H1 (cell line): Measurements from ENCODE around the gene TSPAN3. TPM values are rescaled to one million over a fixed set of nuclear protein-coding genes. Genes with fewer than 3 reads are reported as not detected.

ENCODE experiments used
- BACH1 ChIP-seq: IDR thresholded peaks from 2 replicates; pipeline ENCODE4 v1.6.1; 2012; ENCODE audit warnings: low read length, improper control_type of control experiment
- RXRA ChIP-seq: IDR thresholded peaks from 2 replicates; pipeline ENCODE4 v1.6.1; 2011; ENCODE audit warnings: low read depth, mild to moderate bottlenecking, low read length, moderate library complexity; ENCODE audit not compliant: insufficient read depth
- SP2 ChIP-seq: IDR thresholded peaks from 2 replicates; pipeline ENCODE4 v1.6.1; 2012; ENCODE audit warnings: mild to moderate bottlenecking, low read length, inconsistent platforms
- ZNF274 ChIP-seq: IDR thresholded peaks from 2 replicates; pipeline ENCODE4 v1.7.0; 2012; ENCODE audit warnings: low read length, borderline replicate concordance; ENCODE audit errors: extremely low read depth
- polyA plus RNA-seq, 7 experiments: library from polyadenylated mRNA; depleted of rRNA in 3 of 7; stranded (reverse) in 5 of 7; unstranded in 2 of 7; fragments of >200 nt in 5 of 7; fragments of 200-250 nt in 2 of 7; gene quantifications; 1 replicate in 5 of 7; 2 replicates in 1 of 7; 4 replicates in 1 of 7; pipeline versions ENCODE4 v1.2.1 to v1.2.3, GENCODE V29; 2011 to 2013; ENCODE audit warnings: missing spikeins in 2 of 7, mixed read lengths in 2 of 7
- total RNA-seq: library from RNA; stranded (reverse); fragmentation: NEBNext Ultra II Directional; extraction: Animal tissue kit (Norgen Biotek cat#: 25700); gene quantifications from 2 replicates; pipeline ENCODE4 v1.2.1, GENCODE V29; 2021
- TF ChIP-seq, protein P1 (sequence below): IDR thresholded peaks from 2 replicates; pipeline ENCODE4 v1.6.1; 2012; ENCODE audit warnings: low read length, inconsistent platforms

TSPAN3 gene
- total and polyA plus RNA-seq, 2 of the 8 experiments (the other 6 are each of a cell fraction or from before 2014, with no cell fraction given): 107 to 238 TPM

DNA sequence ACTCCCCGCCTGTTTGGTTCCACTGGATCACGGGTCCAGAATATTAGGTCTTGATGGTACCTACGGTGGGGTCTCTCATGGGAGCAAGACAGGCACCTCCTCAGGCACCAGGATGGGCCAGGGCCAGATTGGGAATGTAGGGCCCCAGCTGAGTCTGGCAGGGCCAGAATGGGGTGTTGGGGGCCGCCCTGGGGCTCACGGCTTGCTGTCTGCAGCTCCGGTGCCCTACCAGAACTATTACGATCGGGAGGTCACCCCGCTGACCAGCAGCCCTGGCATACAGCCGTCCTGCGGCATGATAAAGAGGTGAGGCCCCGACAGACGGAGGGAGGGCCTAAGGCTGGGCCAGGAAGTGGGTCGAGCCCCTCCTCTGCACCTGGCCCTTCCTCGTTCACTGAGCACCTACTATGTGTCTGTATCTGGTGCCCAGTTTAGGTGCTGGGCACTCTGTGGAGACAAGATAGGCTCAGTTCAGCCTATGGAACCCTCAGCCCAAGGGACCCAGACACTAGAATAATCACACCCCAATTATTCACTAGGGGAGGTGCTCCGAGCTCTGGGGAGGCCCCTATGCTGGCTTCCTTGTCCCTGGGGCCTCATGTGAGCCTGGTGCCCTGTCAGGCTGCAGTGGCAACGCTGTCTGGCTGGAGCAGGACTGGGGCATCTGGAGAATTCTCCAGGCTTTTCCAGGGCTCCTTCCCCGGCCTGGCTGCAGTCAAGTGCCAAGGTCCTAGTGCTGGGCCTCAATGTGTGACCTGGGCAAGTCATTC is 38.1 kb downstream of the TSPAN3 start (continued):
- TF ChIP-seq, protein P1, sequence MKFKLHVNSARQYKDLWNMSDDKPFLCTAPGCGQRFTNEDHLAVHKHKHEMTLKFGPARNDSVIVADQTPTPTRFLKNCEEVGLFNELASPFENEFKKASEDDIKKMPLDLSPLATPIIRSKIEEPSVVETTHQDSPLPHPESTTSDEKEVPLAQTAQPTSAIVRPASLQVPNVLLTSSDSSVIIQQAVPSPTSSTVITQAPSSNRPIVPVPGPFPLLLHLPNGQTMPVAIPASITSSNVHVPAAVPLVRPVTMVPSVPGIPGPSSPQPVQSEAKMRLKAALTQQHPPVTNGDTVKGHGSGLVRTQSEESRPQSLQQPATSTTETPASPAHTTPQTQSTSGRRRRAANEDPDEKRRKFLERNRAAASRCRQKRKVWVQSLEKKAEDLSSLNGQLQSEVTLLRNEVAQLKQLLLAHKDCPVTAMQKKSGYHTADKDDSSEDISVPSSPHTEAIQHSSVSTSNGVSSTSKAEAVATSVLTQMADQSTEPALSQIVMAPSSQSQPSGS: no peak
- TF ChIP-seq RXRA (no peak), SP2 (no peak), ZNF274 (no peak), BACH1 (no peak)
